HEK293T (cell line): Measurements from ENCODE around the gene MTERF2.
"Not testable (repeated sequence)": the region's sequence is repeated elsewhere in the genome, so short reads cannot be mapped to it uniquely, and the experiment has no call there.

Experiments
- CTCF ChIA-PET: fragments of 350-600 bp; formaldehyde crosslinking; extraction: SDS; loops from one replicate; lab custom pipeline; 2021; ENCODE audit warnings: antibody characterized with exemption, inconsistent platforms; lab: Yijun Ruan, JAX
- POLR2A ChIA-PET: fragments of 350-600 bp; formaldehyde crosslinking; extraction: SDS; loops from one replicate; lab custom pipeline; 2020; ENCODE audit warnings: antibody characterized with exemption, inconsistent platforms; lab: Yijun Ruan, JAX
- DNase-seq: peaks from one replicate; pipeline ENCODE4 v3.0.0; 2012; ENCODE audit warnings: mixed read lengths; ENCODE audit errors: extremely low spot score
- ARNT ChIP-seq: fragments of 450-650 bp; IDR thresholded peaks from 2 replicates; pipeline ENCODE4 v1.6.1; 2017; ENCODE audit warnings: mild to moderate bottlenecking
- BHLHE40 ChIP-seq: fragments of 450-650 bp; IDR thresholded peaks from 2 replicates; pipeline ENCODE4 v1.6.1; 2016; ENCODE audit warnings: mild to moderate bottlenecking, moderate library complexity, borderline replicate concordance
- CTBP1 ChIP-seq: fragments of 450-650 bp; IDR thresholded peaks from 2 replicates; pipeline ENCODE4 v1.6.1; 2016; ENCODE audit warnings: borderline replicate concordance
- ELF4 ChIP-seq: fragments of 450-650 bp; IDR thresholded peaks from 2 replicates; pipeline ENCODE4 v1.6.1; 2017; ENCODE audit warnings: antibody characterized with exemption
- FOXA1 ChIP-seq: fragments of 450-650 bp; IDR thresholded peaks from 2 replicates; pipeline ENCODE4 v1.6.1; 2016; ENCODE audit warnings: mild to moderate bottlenecking
- FOXK2 ChIP-seq: fragments of 450-650 bp; IDR thresholded peaks from 2 replicates; pipeline ENCODE4 v1.6.1; 2016; ENCODE audit warnings: mild to moderate bottlenecking
- FOXM1 ChIP-seq: fragments of 450-650 bp; IDR thresholded peaks from 2 replicates; pipeline ENCODE4 v1.6.1; 2017; ENCODE audit warnings: mild to moderate bottlenecking, borderline replicate concordance
- HDGF ChIP-seq: fragments of 450-650 bp; IDR thresholded peaks from 2 replicates; pipeline ENCODE4 v1.6.1; 2017; ENCODE audit warnings: antibody characterized with exemption, borderline replicate concordance
- L3MBTL2 ChIP-seq: fragments of 450-650 bp; conservative IDR thresholded peaks from 2 replicates; pipeline ENCODE4 v1.6.1; 2016; ENCODE audit warnings: mild to moderate bottlenecking
- LEF1 ChIP-seq: fragments of 450-650 bp; IDR thresholded peaks from 2 replicates; pipeline ENCODE4 v1.6.1; 2017; ENCODE audit warnings: mild to moderate bottlenecking, borderline replicate concordance
- NFRKB ChIP-seq: fragments of 450-650 bp; IDR thresholded peaks from 2 replicates; pipeline ENCODE4 v1.6.1; 2016; ENCODE audit warnings: mild to moderate bottlenecking, moderate library complexity
- PKNOX1 ChIP-seq: fragments of 450-650 bp; IDR thresholded peaks from 2 replicates; pipeline ENCODE4 v1.6.1; 2016
- SP1 ChIP-seq: fragments of 450-650 bp; IDR thresholded peaks from 2 replicates; pipeline ENCODE4 v1.6.1; 2017
- SUZ12 ChIP-seq: fragments of 450-650 bp; IDR thresholded peaks from 2 replicates; pipeline ENCODE4 v1.6.1; 2016; ENCODE audit warnings: mild to moderate bottlenecking
- TARDBP ChIP-seq: fragments of 450-650 bp; IDR thresholded peaks from 2 replicates; pipeline ENCODE4 v1.6.1; 2016
- ZNF384 ChIP-seq: fragments of 450-650 bp; IDR thresholded peaks from 2 replicates; pipeline ENCODE4 v1.6.1; 2016

The MTERF2 gene

GRCh38 chr12:107014055-107014454 lies 27.1 kb upstream of the MTERF2 start:
- TF ChIP-seq FOXK2 (no peak), PKNOX1 (no peak), SP1 (no peak), FOXA1 (no peak), ELF4 (no peak), LEF1 (no peak), BHLHE40 (no peak), FOXM1 (no peak), ARNT (no peak), SUZ12 (no peak), HDGF (no peak), NFRKB (no peak), CTBP1 (no peak), ZNF384 (no peak), TARDBP (no peak), L3MBTL2 (no peak)
- no peak for DNase-seq
- ChIA-PET POLR2A (no interaction called here), CTCF (interaction anchor here (0.6 to 1.3 kb wide), 3 partner anchors 27 to 91 kb away, joined by 3 to 5 read pairs (median 3); partner anchors contain the start of gene MTERF2)

- TF ChIP-seq NFRKB (no peak), ARNT (no peak), FOXA1 (no peak), ZNF384 (no peak), FOXK2 (no peak), CTBP1 (no peak), PKNOX1 (no peak), TARDBP (no peak), SP1 (no peak), L3MBTL2 (no peak), SUZ12 (no peak)
- POLR2A ChIA-PET: no interaction called here
- CTCF ChIA-PET: interaction anchor here (1.0 kb wide), 1 partner anchor 26 kb away, joined by 3 read pairs; the partner anchor contains the start of gene MTERF2
Measured at GRCh38 chr12:107012736-107013425, 25.9 kb upstream of the MTERF2 start.

GRCh38 chr12:107011519-107011918 lies 24.6 kb upstream of the MTERF2 start:
- ChIA-PET CTCF (no interaction called here), POLR2A (no interaction called here)
- TF ChIP-seq ELF4 (no peak), ZNF384 (no peak), FOXK2 (no peak), BHLHE40 (no peak), FOXM1 (no peak), TARDBP (no peak), PKNOX1 (no peak)
- no peak for DNase-seq

More at GRCh38 chr12:107012736-107013425, 25.9 kb upstream of the MTERF2 start:
- no peak for DNase-seq

GRCh38 chr12:107007411-107007810 lies 20.5 kb upstream of the MTERF2 start:
- CTCF ChIA-PET: interaction anchor here (0.7 kb wide), 1 partner anchor 78 kb away, joined by 3 read pairs; no protein-coding TSS in a partner anchor
- POLR2A ChIA-PET: interaction anchor here (1.1 kb wide), 1 partner anchor 21 kb away, joined by 3 read pairs; the partner anchor contains the start of gene MTERF2
- no peak for DNase-seq
- TF ChIP-seq ELF4: no peak

- DNase-seq, POLR2A ChIA-PET, CTCF ChIA-PET: not testable (repeated sequence)
Measured at GRCh38 chr12:107002665-107003064, 15.7 kb upstream of the MTERF2 start.

- no peak for DNase-seq
- ChIA-PET POLR2A (no interaction called here), CTCF (no interaction called here)
- TF ChIP-seq TARDBP: no peak
- no peak for TF ChIP-seq L3MBTL2
- no peak for TF ChIP-seq SUZ12
- no peak for TF ChIP-seq FOXK2
- no peak for TF ChIP-seq FOXM1
- TF ChIP-seq SP1: no peak
- TF ChIP-seq HDGF: no peak
- TF ChIP-seq CTBP1: no peak
- no peak for TF ChIP-seq FOXA1
- TF ChIP-seq NFRKB: no peak
- TF ChIP-seq PKNOX1: no peak
- TF ChIP-seq ZNF384: no peak
- TF ChIP-seq ARNT: no peak
- no peak for TF ChIP-seq ELF4
- TF ChIP-seq LEF1: no peak
- TF ChIP-seq BHLHE40: no peak
Measured at GRCh38 chr12:106999446-106999845, 12.5 kb upstream of the MTERF2 start.
